Gastroesophageal sphincter (tissue), 3 donors: ENCODE results near the gene PLCB1.

ENCODE experiments used
- POLR2AphosphoS5 ChIP-seq: sonication (generic); formaldehyde crosslinking; IDR thresholded peaks from one replicate; pipeline ENCODE4 v1.6.1; 2017; ENCODE audit warnings: antibody characterized with exemption
- TF ChIP-seq, protein P1 (sequence below), 4 experiments: fragments of 200-600 bp in 2 of 4; fragments of 450-650 bp in 2 of 4; sonication (generic) in 1 of 4; IDR thresholded peaks; one replicate each; pipeline ENCODE4 v1.5.1; 2017 to 2019; ENCODE audit warnings: antibody characterized with exemption in 4 of 4, mild to moderate bottlenecking in 2 of 4, moderate library complexity in 2 of 4

DNA sequence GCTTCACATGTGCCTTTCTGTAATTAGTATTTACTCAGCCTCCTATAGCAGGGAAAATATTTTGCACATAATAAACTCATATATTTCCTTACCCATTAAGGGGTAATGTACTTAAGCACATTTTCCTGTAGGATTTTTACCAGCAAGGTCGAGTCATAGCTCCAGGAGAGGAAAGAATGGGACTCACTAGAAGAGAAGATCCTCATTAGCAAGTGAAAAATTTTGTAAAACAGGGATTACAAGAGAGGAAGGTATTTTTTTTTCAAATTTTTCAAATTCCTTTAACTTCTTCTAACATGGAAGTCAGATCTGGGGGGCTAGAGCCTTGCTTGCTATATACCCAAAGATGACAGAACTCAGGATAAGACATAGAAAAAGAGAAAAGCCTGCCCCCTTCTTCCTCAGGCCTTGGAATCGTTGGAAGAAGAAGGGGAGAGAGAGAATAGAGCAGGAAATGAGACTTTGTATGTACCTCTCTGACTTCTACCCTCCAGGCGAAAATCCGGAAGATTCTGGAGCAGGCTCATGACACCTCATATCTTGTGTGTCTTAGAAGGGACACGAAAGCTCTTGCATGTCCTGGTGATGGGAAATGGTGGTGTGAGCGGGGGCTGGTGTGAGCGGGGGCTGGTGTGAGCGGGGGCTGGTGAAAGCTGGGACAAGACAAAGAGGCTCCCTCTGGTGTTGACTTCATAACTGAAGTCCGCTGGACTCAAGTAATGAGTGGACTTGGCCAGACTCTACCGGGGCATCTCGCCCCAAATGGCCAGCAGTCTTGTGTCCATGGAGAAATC, 679.9 kb downstream of the PLCB1 start:
- TF ChIP-seq, protein P1, sequence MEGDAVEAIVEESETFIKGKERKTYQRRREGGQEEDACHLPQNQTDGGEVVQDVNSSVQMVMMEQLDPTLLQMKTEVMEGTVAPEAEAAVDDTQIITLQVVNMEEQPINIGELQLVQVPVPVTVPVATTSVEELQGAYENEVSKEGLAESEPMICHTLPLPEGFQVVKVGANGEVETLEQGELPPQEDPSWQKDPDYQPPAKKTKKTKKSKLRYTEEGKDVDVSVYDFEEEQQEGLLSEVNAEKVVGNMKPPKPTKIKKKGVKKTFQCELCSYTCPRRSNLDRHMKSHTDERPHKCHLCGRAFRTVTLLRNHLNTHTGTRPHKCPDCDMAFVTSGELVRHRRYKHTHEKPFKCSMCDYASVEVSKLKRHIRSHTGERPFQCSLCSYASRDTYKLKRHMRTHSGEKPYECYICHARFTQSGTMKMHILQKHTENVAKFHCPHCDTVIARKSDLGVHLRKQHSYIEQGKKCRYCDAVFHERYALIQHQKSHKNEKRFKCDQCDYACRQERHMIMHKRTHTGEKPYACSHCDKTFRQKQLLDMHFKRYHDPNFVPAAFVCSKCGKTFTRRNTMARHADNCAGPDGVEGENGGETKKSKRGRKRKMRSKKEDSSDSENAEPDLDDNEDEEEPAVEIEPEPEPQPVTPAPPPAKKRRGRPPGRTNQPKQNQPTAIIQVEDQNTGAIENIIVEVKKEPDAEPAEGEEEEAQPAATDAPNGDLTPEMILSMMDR (IDR thresholded peaks at IDR 0.05) = no peak
- no peak for TF ChIP-seq POLR2AphosphoS5
